ENCODE data around the gene CD200R1.

DNA sequence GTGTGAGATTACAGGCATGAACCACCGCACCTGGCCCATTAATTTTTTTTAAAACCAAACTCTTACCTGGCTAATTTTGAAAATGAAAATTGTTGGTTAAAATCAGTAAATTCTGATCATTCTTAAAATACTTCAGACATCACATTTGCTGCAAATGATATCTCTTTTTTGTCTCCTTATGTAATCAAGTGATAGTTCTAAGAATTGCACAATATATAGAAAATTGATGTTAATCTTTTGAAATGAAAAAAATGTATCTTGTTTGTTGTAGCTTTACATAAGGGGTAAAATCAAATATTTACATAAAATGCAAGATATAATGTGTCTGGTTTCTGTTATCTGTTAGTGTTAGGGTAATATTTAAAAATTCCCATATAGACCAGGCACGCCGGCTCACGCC is 20.9 kb upstream of the CD200R1 start:
- TF ChIP-seq POLR2AphosphoS5 (IDR thresholded peaks at IDR 0.05) (no peak), EP300 (IDR thresholded peaks at IDR 0.05; ENCODE audit: low read depth) (no peak)
- TF ChIP-seq, protein P1, sequence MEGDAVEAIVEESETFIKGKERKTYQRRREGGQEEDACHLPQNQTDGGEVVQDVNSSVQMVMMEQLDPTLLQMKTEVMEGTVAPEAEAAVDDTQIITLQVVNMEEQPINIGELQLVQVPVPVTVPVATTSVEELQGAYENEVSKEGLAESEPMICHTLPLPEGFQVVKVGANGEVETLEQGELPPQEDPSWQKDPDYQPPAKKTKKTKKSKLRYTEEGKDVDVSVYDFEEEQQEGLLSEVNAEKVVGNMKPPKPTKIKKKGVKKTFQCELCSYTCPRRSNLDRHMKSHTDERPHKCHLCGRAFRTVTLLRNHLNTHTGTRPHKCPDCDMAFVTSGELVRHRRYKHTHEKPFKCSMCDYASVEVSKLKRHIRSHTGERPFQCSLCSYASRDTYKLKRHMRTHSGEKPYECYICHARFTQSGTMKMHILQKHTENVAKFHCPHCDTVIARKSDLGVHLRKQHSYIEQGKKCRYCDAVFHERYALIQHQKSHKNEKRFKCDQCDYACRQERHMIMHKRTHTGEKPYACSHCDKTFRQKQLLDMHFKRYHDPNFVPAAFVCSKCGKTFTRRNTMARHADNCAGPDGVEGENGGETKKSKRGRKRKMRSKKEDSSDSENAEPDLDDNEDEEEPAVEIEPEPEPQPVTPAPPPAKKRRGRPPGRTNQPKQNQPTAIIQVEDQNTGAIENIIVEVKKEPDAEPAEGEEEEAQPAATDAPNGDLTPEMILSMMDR (IDR thresholded peaks at IDR 0.05), result no peak
